NK-92 treated with Interleukin-12 subunit alpha and Interleukin-12 subunit beta, amount 100 ng/mL, for 24 hours (cell line): ENCODE data around the gene PROK2.

Experiments
- DNase-seq: peaks from one replicate; lab custom pipeline; 2025; lab: John Stamatoyannopoulos, UW

PROK2 gene

DNA sequence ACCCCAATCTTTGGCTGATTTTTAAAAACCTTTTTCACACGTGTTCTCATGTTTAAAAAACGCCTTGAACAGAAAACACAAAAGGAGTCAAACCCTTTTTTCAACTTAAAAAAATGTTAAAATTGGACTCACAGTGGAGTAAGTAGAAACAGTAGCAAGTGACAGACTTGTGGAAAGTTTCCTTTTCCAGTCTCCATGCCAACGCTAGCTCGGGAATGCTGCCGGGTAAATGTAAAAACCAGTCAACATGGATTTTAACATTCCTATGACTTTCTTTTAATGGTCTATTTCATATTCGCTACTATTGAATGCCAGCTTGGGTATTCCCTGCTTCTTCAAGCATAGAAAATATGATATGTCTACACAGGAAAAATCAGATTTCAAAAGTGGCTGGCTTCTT is 1.6 kb upstream of the PROK2 start:
- DNase-seq, result no peak

DNA sequence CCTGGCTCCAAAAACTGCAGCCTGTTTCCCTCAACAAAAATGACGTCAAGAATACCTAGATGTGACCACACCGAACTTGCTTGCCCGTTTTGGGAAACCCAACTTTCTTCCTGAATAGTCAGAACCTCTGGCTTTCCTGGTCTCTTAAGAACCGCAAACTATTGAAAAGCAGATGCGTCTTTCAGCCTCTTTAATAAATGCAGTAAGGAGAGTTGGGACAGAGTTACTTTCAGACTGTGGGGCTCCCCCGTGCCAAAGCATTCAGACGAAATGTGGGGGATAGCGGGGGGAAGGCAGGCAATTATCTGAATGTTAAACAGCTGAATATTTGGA is 1.2 kb upstream of the PROK2 start:
- no peak for DNase-seq

DNA sequence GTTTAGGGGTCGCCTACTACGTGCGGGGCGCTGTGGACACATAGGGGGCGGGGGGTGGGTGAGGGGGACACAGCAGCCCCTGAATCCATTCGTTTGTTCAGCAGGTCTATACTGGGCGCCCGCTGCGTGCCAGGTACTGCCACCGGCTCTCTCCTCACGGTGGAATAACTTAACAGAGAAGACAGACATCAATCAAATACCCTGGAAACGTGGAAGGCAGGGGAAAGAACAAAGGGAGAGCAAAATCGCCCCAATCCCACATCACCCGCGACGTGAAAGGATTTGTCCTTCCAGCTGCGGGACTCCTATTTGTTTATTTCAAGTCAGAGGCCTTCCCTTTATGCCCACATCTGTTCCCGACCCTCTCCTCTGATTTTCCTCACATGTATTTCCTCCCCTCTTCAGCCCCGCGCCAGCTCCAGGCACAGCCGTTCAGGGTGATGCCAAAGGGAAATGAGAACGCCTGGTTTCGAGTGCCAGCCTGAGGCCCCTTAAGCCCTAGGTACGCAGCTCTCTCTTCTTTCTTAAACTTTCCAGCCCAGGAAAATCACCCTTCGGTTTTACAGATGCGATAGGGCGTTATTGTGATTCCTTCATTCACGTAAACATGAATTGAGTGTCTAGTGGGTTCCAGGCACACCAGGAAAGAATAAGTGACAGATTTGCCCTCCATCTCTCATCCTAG is 726 bp upstream of the PROK2 start:
- no peak for DNase-seq

DNA sequence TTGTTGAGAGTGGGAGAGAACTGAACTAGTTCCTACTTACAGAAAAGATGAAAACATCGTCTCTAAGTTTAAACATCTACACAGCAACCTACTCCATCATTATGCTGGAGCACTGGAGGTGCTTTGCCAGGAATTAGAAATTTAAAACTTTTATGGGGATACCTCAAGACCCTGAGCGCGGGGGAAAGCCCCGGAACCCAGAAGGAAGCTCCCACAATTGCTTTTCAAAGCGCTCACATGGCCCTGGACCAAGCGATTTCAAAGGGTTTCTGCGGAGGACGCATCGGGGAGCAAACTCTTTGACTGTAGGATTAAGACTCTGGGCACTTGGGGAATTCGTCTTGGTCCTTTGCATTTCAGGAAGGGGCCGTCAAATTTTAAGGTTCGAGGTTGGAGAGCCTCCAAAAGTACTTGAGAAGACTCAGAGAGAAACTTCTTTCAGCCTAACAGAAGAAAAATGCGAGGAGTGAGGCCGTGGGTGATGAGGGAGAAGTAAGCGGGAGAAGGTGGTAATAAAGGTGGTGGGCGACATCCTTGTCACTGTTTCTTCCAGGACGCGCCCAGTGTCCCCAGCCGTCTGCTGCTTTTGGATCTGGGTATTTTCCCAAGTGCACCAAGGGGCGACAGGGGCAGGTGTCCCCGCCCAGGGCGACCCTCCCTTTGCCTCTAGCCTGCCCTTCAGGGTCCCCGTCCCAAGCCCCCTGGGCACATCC is 591 bp downstream of the PROK2 start:
- no peak for DNase-seq

DNA sequence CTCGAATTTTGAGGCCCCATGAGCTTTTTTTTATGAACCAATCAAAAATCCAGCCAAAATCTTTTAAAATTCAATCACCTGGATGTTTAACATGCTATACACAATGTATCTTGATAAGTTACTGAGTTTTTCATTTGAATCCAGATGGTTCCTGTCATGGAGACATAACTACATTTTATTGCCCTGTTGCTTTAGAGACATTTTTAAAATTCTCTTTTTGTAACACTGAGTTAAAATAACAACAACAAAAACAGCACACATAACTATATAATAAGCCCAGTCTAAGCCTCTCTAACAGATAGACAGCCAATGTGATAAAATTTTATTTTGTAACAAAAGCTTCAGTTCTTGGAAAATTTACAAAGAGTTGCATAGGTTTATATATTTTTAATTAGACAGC is 1.8 kb downstream of the PROK2 start:
- no peak for DNase-seq

DNA sequence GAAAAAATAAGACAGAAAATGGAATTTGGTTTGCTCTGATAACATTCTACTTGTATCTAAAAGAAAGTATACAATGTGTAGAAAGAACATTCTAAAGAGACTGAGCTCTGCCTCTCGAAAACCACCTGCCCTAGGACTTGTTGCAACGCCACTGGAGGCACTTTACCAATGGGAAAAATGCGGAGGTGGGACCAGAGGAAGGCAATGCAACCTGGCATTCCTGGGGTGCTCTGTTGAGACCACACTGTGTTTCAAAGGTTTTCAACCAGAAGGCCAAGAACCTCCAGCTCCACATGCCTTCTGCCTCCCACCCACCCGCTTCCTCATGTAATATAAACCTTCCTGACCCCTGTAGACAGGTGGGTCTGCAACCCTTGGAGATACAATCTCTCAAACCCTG is 4.5 kb downstream of the PROK2 start:
- no peak for DNase-seq

DNA sequence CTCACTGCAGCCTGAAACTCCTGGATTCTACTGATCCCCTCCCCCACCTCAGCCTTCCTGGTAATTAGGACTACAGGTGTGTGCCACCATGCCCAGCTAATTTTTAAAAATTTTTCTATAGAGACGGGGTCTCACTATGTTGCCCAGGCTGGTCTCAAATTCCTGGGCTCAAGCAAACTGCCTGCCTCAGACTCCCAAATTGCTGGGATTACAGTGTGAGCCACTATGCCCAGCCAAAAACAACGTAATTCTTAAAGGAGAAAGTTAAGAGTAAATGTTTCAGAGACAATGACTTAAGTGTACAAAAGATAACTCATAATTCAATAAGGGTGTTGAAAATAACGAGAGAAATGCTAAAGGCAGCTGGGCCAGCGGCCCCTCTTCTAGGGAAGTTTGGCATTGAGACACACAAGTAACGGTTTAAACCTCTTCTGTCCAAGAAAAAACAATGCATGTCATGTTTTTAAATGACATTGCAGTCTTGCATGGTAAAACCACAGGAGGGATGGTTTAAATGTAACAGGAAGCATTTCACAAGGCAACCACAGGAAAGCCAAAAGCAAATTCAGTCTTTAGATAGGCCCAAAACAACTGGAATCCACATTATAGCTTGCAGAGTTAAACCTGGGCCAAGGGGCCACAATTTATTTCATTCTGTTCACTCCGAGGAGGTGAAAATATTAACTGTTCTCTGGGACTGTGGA is 5.1 kb downstream of the PROK2 start:
- DNase-seq, result no peak

DNA sequence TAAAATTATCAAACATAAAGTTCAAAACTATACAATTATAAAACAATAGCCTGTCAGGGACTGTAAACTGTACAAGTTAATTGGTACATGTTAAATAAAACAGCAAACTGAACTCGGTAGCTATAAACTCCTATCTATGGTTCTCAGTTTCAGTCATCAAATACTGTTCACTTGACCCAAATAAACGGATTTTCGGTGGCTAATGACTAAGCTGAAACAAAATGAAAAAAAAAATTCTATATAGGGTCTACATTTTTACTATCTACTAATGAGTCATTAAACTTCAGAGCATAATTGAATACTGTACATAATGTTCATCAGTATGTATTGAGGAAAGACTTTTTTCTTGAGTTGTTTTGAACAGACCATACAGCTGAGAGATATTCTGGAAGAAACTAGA is 6.6 kb downstream of the PROK2 start:
- no peak for DNase-seq

DNA sequence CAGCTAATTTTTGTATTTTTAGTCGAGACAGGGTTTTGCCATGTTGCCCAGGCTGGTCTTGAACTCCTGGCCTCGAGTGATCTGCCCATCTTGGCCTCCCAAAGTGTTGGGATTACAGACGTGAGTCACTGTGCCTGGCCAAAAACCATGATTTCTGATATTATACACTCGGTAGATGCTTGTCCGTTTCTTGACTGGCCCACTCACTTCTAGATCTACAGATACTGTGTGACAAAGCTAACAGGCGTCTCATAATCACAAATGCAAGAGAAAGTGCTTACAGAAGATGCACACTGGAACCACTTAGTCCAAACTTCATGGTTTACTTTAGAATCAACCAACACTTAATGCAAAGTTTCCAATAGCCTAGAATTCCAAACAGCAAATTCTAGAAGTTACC is 8.4 kb downstream of the PROK2 start:
- DNase-seq, result no peak

DNA sequence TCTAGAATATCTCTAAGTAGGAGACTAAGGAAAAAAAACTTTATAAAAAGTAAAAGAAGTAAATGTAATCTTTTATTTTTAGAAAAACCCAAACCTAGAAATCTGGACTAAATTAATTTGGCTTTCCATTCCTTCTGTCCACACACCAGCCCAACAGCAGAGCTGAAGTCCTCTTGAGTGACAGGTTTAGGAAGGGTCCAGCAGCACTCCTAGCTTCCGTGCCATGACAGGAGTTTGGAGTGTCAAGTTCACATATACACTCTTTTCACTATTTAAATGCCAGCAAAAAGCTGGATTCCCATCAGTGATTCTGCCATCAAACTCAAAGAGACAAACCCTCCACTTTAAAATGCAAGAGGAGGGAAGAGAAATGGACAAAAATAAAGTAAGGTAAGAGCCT is 13.1 kb downstream of the PROK2 start:
- DNase-seq, result no peak

DNA sequence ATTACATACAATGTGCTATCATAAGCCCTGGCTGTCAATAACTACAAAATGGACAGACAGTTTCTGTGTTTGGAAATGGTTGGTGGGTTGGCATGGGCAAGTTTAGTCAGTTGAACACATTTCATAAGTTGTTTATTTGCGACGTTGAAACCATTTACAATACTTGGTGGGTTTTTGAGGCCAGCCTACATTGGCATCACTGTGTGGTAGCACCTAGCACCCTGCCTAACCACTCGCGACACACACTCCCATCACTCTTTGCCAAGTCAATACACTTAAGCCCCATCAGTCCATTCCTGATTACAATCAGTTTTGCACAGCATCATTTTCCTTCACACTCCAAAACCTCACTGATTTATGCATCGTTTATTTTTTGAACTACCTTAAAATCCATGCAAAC is 13.8 kb downstream of the PROK2 start:
- DNase-seq, result no peak

DNA sequence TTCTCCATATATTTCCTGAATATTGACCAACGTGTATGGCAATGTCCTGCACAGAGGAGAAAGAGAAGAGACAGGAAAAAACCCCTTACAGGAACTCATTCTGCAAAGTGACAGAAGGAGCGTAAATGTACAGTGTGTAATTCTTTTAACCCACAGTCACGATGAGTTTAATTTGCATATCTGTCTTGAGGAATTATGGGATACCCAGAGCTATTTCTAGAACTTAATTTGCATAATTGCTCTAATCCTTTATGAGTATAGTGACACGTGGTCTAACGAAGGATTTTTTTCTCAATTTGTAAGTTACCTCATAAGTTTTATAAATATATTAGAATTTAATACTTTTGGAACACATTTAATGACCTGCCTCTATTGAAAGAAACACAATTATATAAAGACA is 21.5 kb downstream of the PROK2 start:
- DNase-seq, result no peak

DNA sequence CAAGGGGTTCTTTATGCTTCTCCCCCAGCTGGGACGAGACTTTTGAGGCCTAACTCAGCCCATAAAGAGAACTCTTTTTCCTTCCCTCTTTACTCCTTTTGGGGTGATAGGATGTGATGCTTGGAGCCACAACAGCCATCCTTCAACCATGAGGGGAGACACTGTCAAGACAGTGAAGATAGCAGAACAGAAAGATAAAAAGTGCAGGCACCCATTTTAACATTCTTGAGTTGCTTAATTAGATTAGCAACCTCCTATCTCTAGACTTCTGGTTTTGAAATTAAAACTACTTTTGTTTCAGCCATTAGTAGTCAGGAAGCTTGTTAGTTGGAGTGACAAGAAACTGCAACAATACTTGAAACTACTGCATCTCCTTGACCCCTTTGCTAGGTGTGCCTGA is 24.8 kb downstream of the PROK2 start:
- DNase-seq, result no peak

DNA sequence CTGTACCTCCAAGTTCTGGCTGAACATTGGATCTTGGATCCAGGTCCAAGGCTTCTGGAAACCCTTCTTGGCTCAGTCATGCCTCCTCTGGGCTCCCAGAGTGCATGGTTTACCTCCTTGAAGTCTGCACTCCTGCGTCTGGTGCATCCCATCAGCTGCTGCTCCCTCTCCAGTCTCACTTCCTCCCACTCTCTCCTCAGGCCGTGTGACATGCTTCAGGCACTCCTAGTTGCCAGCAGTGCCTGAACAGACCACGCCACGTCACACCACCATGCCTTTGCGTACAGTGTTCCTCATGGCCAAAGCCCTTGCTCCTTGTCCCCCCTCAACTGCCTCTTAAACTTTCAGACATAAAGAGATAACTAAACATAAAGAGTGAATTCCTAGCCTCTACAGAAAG is 25.5 kb downstream of the PROK2 start:
- no peak for DNase-seq

DNA sequence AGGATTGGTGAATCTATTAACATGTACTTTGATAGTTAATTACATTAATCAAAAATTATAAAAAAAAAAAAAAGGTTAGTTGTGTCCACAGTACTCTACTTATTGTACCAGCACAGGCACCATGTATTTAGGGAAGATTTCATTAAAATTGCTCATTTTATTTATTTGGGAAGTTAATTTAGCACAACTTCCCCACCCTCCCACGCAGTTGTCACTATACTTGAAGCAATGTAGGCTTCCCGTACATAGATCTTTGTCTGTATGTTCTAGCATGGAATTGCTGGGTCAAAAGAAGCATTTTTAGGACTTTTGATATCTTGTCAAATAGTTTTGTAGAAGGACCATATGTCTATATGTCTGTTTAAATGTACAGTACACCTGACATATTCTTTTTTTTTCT is 26.9 kb downstream of the PROK2 start:
- no peak for DNase-seq

DNA sequence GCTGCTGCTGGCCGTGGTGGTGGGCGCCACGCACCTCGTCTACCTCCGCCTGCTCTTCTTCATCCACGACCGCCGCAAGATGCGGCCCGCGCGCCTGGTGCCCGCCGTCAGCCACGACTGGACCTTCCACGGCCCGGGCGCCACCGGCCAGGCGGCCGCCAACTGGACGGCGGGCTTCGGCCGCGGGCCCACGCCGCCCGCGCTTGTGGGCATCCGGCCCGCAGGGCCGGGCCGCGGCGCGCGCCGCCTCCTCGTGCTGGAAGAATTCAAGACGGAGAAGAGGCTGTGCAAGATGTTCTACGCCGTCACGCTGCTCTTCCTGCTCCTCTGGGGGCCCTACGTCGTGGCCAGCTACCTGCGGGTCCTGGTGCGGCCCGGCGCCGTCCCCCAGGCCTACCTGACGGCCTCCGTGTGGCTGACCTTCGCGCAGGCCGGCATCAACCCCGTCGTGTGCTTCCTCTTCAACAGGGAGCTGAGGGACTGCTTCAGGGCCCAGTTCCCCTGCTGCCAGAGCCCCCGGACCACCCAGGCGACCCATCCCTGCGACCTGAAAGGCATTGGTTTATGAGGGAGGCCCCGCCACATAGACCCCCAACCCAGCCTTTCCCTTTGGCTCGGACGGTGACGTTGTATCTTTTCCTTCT is 30.2 kb downstream of the PROK2 start:
- DNase-seq, result no peak

DNA sequence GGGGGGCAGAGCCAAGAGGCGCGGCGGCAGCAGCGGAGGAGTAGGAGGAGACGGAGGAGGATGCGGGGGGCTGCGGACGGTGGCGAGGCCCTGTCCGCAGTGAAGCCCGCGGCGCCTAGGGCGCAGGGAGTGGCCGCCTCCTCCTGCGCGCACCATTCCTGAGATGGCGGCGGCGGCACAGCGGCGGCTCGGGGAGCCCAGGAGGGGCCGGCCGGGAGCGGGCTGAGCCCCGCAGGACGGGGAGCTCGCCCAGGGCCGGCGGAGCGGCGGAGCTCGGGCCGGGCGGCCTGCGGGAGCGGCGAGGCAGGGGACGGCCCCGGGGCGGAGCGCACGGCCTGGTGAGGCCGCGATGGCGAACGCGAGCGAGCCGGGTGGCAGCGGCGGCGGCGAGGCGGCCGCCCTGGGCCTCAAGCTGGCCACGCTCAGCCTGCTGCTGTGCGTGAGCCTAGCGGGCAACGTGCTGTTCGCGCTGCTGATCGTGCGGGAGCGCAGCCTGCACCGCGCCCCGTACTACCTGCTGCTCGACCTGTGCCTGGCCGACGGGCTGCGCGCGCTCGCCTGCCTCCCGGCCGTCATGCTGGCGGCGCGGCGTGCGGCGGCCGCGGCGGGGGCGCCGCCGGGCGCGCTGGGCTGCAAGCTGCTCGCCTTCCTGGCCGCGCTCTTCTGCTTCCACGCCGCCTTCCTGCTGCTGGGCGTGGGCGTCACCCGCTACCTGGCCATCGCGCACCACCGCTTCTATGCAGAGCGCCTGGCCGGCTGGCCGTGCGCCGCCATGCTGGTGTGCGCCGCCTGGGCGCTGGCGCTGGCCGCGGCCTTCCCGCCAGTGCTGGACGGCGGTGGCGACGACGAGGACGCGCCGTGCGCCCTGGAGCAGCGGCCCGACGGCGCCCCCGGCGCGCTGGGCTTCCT is 31.0 kb downstream of the PROK2 start, which contains the start of gene GPR27:
Gene GPR27, plus strand, starts transcription at position 155 of the 909 bp plus-strand sequence. Its CDS starts 195 bp downstream, at position 350.
- no peak for DNase-seq

DNA sequence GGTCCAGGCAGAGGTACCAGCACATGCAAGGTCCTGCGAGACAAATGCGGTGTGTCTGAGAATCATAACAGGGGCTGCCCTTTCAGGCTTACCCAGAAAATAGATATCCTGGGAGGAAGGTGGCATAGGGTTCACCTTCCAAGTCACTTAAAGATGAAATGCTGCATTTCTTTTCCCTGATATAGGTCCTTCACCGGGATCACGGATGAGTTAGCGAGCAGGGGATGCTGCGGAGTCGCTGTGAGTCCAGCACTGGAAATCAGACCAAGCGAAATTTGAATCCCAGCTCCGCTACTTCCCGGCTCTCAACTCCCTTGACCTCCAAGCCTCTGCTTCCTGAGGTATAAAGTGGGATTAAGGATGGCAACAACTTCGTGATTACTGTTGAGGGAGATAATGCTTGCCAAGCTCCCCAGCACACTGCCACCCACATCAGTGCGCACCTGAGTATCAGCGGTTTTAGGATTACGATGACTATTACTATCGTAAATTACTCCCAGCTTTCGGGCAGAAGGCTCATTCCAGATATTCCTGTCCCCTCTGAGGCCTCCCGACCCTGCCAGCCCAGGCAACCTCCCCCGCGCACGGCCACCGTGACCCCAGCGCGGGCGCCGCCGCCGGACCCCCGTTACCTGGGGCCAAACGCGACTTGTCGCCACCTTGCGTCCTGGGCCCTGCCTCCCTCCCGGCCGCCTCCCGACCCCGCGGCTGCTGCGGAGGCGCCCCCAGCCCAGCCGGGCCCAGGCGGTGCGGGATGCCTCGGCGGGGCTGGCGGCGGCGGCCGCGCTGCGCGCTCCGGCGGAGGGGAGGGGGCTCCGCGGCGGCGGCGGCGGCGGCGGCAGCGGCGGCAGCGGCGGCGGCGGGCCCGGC is 31.9 kb downstream of the PROK2 start:
- no peak for DNase-seq

DNA sequence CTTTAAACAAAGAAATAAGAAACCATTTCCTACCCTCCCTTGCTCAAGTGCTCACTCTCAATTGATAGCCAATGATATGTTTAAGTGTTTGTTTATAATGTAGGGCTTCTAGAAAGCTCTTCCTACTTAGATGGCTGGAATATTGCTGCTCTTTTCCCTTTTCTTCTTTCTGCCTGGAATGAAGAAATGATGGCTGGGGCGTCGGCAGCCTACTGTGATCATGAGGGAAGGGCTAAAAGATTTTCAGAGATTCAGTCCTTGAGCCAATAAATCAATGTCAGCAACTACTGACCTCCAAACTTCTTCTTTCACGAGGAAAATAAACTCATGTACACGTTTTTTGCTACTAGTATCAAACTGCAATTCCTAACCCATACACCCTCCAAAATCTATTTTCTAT is 33.3 kb downstream of the PROK2 start:
- no peak for DNase-seq

DNA sequence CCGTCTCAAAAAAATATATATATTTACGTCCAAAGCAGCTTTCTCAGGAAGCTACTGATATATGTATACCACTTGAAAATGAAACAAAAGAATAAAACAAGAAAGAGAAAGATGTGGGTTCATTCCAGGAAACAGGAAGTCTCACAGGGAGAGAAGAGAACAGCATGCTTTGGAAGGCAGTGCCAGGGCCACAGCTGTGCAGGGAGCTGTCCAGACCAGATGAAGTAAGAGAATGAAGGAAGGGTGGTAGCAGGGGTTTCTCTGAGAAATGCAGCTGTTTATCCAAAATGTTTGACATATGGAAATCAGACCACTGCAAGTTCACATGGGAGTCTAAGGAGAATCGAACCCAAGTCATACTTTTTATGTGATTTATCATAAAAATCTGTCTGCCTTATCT is 40.2 kb downstream of the PROK2 start:
- DNase-seq, result no peak

DNA sequence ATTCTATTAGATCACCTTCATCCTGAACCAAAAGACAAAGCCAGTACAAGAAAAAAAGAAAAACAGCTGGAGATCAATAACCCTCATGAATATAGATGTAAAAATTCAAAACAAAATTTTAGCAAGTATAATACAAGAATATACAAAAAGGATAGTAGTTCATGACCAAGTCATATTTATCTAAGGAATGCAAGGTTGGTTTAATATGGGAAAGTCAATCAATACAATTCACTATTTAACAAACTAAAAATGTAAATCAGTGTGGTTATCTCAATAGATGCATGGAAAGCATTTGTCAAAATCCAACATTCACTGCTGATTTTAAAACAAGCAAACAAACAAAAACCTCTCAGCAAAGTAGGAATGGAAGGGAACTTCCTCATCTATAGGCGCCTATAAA is 42.3 kb downstream of the PROK2 start:
- no peak for DNase-seq
